Fibroblast of skin of right quadriceps (primary cell): ENCODE measurements around the gene PIM3.

Experiments
- DNase-seq: peaks from one replicate; pipeline ENCODE4 v3.0.0-alpha.2; 2013

The PIM3 gene

GRCh38 chr22:49992921-49993648 lies 32.5 kb downstream of the PIM3 start:
- no peak for DNase-seq

GRCh38 chr22:49993649-49994360 lies 33.2 kb downstream of the PIM3 start:
- no peak for DNase-seq

GRCh38 chr22:49994361-49995040 lies 33.9 kb downstream of the PIM3 start:
- no peak for DNase-seq

- no peak for DNase-seq
Measured at GRCh38 chr22:49995041-49995360, 34.4 kb downstream of the PIM3 start.

- no peak for DNase-seq
Measured at GRCh38 chr22:49995361-49996118, 35.0 kb downstream of the PIM3 start.

- no peak for DNase-seq
Measured at GRCh38 chr22:49996119-49996517, 35.5 kb downstream of the PIM3 start.

GRCh38 chr22:49996518-49997250 lies 36.1 kb downstream of the PIM3 start:
- no peak for DNase-seq

GRCh38 chr22:49997251-49997599 lies 36.7 kb downstream of the PIM3 start:
- DNase-seq, result no peak

GRCh38 chr22:49997932-49998717 lies 37.6 kb downstream of the PIM3 start:
- no peak for DNase-seq

- no peak for DNase-seq
Measured at GRCh38 chr22:49998718-49999062, 38.1 kb downstream of the PIM3 start.

GRCh38 chr22:49999063-49999945 lies 38.7 kb downstream of the PIM3 start:
- DNase-seq, result no peak

GRCh38 chr22:49999946-50000586 lies 39.5 kb downstream of the PIM3 start:
- no peak for DNase-seq

GRCh38 chr22:50000587-50001387 lies 40.2 kb downstream of the PIM3 start:
- DNase-seq, result no peak

GRCh38 chr22:50001388-50002231 lies 41.0 kb downstream of the PIM3 start:
- no peak for DNase-seq

- no peak for DNase-seq
Measured at GRCh38 chr22:50002791-50003190, 42.2 kb downstream of the PIM3 start.

GRCh38 chr22:50004918-50005317 lies 44.3 kb downstream of the PIM3 start:
- DNase-seq, result no peak

GRCh38 chr22:50007057-50007511 lies 46.5 kb downstream of the PIM3 start:
- DNase-seq, result no peak
